ENCODE measurements around the gene TRIOBP.
A peak's percentile ranks its signal among the peaks of the same experiment; 100 is the strongest.
"Not testable (repeated sequence)": the region's sequence is repeated elsewhere in the genome, so short reads cannot be mapped to it uniquely, and the experiment has no call there.

TRIOBP gene

GRCh38 chr22:37681556-37682049 lies 15.2 kb upstream of the TRIOBP start:
- TF ChIP-seq CTCF (IDR thresholded peaks at IDR 0.05; ENCODE audit: low read length, missing control alignments), result peak; percentile 97
- DNase-seq (ENCODE audit: low read depth), result peak; percentile 81
- H3K4me3 ChIP-seq (replicated peaks; ENCODE audit: low read depth, low read length), result no peak overlapping the region

GRCh38 chr22:37684803-37685615 lies 11.8 kb upstream of the TRIOBP start:
- DNase-seq (ENCODE audit: low read depth), result no peak
- TF ChIP-seq CTCF (IDR thresholded peaks at IDR 0.05; ENCODE audit: low read length, missing control alignments), result no peak
- no peak overlapping the region for H3K4me3 ChIP-seq (replicated peaks; ENCODE audit: low read depth, low read length)

- H3K4me3 ChIP-seq (replicated peaks; ENCODE audit: low read depth, low read length), result peak within 1 kb of the TSS; percentile 94
- no peak for TF ChIP-seq CTCF (IDR thresholded peaks at IDR 0.05; ENCODE audit: low read length, missing control alignments)
- DNase-seq (ENCODE audit: low read depth), result peak; percentile 92
These were observed 10.6 kb upstream of the TRIOBP start, which contains the start of gene NOL12 for GRCh38 chr22:37686002-37686982. Gene NOL12 (plus strand): TSS chr22:37686343. CDS start chr22:37686393, 50 bp downstream.

- TF ChIP-seq CTCF (IDR thresholded peaks at IDR 0.05; ENCODE audit: low read length, missing control alignments), result no peak
- no peak overlapping the region for H3K4me3 ChIP-seq (replicated peaks; ENCODE audit: low read depth, low read length)
- no peak for DNase-seq (ENCODE audit: low read depth)
These were observed 6.4 kb upstream of the TRIOBP start for GRCh38 chr22:37690407-37690806.

GRCh38 chr22:37690901-37691504 lies 5.8 kb upstream of the TRIOBP start:
- DNase-seq (ENCODE audit: low read depth), result no peak
- H3K4me3 ChIP-seq (replicated peaks; ENCODE audit: low read depth, low read length), result no peak overlapping the region
- TF ChIP-seq CTCF (IDR thresholded peaks at IDR 0.05; ENCODE audit: low read length, missing control alignments), result no peak

GRCh38 chr22:37692627-37693285 lies 4.1 kb upstream of the TRIOBP start:
- DNase-seq (ENCODE audit: low read depth), result no peak

GRCh38 chr22:37694131-37694530 lies 2.7 kb upstream of the TRIOBP start:
- H3K4me3 ChIP-seq (replicated peaks; ENCODE audit: low read depth, low read length); DNase-seq (ENCODE audit: low read depth): not testable (repeated sequence)

More at GRCh38 chr22:37692627-37693285, 4.1 kb upstream of the TRIOBP start:
- TF ChIP-seq CTCF (IDR thresholded peaks at IDR 0.05; ENCODE audit: low read length, missing control alignments), result no peak
- no peak overlapping the region for H3K4me3 ChIP-seq (replicated peaks; ENCODE audit: low read depth, low read length)

- H3K4me3 ChIP-seq (replicated peaks; ENCODE audit: low read depth, low read length), result peak overlapping the region; percentile 33
- DNase-seq (ENCODE audit: low read depth), result not testable (repeated sequence)
These were observed 590 bp upstream of the TRIOBP start for GRCh38 chr22:37696260-37696656.

Measured in fibroblast of pulmonary artery (primary cell).